ENCODE data around the gene XYLT1.

DNA sequence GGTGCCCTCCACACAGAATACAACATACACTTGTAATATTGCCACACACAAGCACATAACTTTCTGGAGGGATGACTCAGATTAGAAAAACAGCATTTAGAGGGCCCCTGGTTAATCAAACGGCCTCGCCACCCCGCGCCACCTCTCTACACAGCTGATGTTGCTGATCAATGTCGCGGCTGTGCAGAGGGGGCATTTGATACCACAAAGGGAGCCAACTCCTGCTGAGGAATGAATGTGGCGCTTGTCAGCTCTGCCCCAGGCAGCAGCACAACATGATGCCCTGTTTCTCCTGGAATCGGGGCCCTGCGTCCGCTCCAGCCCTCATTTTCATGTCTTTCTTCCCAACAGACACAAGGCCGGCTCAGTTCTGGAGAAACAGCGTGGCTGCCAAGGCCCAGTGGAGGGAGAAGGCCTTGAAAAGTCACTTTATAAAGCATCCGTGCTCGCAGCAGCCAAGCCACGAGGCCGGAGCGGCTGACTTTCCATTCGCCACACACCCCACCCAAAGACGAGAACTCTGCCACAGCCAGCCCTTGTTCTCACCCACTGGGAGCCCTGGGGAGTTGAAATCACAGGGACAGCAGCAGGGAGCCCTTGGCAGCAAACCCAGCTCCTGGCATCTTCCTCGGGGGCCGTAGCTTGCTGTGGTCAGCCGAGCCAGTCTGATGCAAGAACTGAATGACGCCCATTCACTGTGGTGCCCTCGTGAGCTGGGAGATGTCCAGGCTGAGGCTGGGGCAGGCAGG is 65.6 kb downstream of the XYLT1 start:
- TF ChIP-seq CTCF (IDR thresholded peaks at IDR 0.05) (no peak), POLR2A (IDR thresholded peaks at IDR 0.05) (no peak), POLR2AphosphoS5 (IDR thresholded peaks at IDR 0.05) (no peak)
